Measurements from ENCODE around the gene SNF8.

Gene SNF8

DNA sequence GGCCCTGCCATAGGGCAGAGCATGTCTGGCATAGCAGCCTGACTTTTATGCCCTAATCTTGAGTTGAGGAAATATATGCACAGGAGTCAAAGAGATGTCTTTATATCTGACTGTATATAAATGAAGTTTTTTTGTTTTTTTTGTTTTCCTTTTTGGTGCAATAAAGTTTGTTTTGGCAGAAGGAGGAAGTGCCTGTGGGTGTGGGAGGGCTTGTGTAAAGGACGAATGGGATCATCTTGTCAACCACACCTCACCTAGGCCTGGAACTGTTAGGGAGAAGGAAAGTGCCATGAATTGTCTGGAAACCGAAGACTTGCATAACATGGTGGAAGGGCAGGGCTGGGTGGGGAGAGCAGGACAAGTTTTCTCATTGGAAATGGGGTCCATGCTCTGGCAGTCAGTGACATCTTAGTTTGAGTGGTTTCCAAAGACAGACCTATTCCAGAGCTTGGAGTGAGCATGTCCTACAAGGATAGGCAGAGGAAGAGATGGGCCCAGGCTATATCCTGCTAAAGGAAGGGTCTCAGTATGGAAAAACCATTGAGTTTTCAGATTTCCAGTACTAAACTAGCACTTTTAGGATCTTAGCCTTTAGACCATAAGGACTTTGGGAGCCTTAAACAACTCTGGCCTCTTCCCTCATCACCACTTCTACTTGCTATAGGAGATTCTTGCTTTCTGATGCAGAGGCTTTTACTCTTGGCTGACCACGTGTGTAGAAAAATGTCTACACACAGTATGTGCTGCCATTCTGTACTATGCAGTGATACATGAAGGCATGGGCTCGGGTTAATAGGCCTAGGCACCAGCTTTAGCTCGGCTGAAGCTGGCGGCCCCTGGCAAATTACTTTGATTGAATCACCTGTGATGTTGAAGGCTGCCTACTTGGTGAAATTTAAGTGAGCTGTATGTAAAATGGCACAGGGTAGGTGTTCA is 15.5 kb downstream of the SNF8 start:
- DNase-seq: no peak

DNA sequence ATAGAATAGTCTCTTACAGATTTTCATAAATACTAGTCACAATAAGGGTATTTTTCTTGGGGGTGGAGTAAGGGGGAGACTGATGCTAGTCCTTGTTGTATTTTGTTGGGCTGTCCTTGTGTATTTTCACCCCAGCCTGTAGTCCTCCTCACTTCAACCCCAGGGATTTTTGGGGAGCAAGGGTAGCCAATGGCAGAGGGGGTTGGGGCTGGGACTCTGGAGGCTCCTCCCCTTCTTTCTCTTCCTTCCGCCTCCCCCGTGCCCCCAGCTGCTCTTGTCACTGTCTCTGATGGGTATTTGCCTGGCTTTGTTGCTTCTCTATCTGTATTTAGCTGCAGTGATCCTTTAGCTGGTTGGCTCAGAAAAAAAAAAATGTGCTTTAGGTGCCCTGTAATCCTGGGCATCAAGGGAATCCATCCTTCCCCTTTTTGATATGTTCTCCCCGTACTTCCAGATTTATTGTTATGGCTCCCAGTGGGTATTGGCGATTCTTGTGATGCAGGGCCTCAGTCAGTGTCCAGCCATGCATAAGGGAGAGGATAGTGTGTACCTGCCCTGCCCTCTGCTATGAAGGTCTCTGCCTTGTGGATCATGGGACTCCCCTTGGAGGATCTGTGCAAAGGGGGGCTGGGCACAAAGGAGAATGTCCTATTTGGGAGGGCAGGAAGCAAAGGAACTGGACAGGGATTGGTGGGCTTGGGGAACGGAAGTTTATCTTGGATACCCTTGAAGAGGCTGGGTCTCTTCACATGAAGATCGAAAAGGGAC is 16.5 kb downstream of the SNF8 start:
- no peak for DNase-seq

DNA sequence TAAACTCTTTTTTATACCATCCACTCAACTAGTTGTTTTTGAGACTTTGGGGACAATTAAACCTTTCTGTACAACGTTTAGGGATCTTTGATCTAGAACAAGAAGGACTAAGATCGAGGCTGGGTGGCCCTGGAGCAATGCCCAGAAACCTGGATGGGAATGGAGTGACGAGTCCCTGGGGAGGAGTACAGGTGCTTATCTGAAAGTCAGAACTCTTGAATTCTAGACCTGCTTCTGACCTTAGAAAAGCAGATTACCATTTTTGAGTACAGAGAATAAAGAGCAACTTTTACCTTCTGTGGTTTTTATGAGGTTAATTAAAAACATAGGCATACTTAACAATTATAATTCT is 18.7 kb downstream of the SNF8 start:
- DNase-seq: no peak

DNA sequence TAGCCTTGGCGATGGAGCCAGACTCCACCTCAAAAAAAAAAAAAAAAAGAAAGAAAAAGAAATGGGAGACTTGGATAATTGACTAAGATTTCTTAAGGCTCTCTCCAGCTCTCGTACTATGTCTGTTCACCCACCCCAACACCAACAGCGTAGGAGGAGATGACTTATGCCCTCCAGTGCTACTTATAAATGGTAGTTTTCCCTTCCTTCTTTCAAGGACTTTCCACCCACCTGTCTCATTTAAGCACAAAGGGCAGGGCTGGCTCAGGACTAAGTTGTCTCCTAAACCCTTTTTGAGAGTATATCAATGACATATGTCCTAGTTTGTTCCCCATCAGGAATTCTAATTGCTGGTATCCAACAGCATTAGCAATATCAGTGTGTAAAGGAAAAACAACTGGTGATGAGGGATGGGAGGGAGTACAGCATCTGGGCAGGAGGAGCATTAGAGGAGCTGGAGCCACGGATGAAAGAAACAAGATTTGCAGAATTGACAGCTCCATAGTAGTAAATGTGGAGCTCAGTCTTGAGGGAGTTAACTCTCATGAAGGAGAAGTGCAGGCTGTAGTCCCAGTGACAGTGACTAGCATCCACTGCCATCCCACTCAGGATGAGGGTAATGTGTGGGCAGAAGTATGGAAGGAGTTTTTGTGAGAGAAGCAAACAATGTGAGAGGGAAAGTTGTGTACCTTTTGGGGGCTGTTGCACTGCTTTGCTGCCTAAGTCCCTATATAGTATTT is 19.2 kb downstream of the SNF8 start:
- no peak for DNase-seq

DNA sequence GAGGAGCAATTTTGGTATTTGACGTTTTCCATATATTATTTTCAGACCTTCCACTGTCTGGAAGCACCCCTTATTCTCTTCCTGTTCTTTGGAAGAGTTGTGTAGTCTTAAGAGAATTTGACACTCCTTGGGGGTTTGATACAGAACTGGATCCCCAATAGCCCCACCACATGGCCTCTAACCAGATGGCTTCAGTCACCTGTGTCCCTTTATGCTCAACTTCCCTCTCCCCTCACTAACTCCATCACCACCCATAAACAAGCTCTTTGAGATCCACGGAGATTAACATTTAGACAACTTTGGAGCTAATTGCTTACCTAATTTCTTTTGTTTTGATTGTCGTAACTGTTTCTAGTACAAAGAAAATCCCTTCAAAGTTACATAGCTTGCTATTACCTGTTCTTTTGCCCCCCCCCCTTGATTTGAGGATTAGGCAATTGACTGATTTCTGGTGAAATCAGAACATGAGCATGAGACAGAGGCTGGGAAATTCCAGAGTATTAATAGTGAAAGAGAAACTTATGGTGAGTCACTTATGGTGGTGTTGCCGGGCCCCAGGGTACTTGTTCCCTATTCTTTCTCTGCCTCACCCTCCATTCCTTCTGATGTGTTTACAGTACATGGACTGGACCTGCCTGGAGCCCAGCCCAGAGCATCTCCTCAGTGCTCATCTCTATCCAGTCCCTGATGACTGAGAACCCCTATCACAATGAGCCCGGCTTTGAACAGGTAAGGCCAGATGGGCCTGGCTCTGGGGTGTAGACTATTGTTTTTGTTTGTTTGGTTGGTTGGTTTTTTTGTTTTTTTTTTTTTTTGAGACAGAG is 29.0 kb downstream of the SNF8 start:
- peak; percentile 4 for DNase-seq

DNA sequence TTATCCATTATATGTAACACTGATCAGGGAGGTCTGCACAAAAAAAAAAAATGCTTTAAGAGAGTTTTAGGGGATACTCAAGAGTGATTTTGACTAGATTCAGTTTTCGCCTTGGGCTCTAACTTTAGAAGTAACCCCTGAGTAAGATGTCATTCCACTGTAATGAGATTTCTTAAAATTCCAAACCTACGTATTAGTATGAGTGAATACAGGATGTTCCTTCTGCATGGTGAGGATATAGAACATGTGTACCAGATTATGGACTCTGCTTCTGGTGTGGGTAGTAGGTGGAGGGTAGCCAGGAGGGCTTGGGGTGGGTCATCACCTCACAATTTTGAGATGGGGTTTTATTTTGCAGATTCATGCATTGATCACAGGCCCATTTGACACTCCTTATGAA is 32.2 kb downstream of the SNF8 start:
- DNase-seq: no peak

DNA sequence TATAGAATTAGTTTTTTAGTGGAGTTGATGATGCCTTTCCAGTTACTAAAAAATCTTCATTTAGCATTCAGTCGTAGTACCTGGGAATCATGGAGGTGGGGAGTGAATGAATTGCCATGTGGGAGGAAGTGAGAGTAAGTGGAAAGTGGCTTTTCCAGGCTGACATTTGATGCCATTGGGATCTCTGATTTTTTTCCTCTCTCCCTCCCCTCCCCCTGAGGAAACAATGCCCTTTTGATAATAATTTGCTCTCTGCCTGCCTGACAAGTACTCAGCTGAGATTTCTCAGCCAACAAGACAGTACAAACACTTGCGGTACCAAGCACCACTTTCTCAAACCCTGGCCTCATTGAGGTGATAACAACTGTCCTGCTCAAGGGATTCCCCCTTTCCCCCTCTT is 34.3 kb downstream of the SNF8 start:
- no peak for DNase-seq

DNA sequence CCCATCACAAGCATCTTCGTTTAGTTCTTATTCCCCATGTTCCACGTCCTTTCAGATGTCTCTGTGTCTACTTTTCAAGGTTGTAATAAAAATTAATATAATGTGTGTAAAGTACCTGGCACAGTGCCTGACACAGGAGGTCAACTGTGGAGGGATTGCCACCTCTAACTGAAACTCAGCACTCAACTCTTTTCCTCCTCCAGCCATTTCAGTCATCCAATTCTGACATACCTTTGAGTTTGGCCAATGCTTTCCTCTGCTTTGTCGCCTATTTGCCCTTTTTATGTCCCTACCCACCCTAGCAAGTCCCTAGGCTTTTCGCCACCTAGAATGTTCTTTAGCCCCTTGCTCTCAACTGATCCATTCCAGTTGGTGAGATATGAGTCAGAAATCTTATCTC is 34.9 kb downstream of the SNF8 start:
- DNase-seq: no peak

DNA sequence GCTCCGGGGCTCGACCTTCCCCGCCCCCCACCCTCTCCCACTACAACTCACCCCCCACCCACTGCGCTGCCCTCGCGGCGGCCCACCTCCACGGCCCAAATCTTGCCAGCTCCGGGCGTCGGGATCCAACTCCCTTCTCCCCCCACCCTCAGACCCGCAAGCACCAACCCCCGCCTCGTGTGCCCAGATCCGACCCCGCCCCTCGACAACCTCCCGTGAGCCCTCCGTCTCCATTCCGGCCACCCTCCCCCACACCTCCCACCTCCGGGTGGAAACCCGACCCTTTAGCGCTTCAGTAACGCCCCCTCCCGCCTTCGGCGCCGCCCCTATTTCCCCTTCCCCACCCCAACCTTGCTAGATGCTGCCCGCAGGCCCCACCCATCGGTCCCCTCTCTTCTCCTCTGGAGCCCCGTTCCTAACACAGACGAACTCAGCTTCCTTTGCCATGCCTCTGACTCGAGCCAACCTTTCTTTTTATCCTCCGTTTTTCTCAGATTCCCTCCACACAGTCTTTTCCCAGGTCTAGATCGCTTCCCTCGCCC is 35.7 kb downstream of the SNF8 start:
- DNase-seq: peak; percentile 76

DNA sequence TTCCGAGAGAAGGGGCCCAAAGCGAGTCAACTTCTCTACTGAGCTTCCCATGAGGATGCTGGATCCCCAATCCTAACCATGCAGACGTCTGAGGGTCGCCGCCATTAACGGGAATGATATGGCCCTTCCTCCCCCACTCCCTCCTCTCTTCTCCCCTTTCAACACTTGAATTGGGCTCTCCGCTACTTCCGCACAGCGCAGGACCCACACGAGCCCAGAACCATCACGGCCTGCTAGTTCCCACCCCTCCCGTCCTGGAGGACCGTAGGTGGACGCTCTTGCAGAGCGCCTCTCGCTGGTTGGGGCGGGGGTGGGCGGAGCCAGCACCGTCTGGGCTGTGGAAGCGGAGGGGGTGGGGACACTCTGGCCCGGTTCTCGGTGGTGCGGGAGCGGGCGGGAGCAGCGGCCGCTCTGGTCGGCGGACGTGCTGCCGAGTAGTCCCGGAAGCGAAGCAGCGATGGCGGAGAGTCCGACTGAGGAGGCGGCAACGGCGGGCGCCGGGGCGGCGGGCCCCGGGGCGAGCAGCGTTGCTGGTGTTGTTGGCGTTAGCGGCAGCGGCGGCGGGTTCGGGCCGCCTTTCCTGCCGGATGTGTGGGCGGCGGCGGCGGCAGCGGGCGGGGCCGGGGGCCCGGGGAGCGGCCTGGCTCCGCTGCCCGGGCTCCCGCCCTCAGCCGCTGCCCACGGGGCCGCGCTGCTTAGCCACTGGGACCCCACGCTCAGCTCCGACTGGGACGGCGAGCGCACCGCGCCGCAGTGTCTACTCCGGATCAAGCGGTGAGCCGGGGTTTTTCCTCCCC is 36.4 kb downstream of the SNF8 start, which contains the start of gene UBE2Z:
Gene UBE2Z, plus strand, starts transcription at position 361 of the 797 bp plus-strand sequence. Its CDS starts 97 bp downstream, at position 458.
- DNase-seq: peak; percentile 78

DNA sequence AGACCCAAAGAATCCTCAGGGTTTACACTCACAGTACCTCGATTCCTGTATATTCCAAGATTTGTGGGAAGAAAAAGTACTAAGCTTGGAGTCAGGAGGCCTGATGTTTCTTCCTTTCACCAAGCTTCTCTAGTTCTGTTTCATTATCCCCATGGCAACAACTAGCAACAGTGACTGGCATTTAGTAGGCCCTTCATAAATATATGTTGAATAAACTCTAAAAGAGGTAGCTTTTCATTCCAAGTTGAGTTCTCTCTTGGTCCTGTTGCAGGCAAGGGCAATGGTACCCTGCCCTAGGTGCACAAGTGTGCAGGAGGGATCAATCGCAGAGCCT is 37.0 kb downstream of the SNF8 start:
- no peak for DNase-seq

DNA sequence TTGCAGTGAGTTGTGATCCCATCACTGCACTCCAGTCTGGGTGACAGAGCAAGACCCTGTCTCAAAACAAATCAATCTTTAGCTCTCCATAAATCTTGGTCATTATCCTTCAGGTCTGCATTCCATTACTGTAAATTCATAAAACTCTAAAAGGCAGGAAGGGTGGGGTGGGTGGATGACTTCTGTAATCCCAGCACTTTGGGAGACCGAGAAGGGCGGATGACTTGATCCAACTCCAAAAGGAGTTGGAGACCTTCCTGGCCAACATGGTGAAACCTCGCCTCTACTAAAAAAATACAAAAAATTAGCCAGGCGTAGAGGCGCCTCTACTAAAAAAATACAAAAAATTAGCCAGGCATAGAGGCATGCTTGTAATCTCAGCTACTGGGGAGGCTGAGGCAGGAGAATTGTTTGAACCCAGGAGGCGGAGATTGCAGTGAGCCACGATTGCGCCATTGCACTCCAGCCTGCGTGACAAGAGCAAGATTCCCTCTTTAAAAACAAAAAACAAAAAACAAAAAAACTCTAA is 38.6 kb downstream of the SNF8 start:
- no peak for DNase-seq

DNA sequence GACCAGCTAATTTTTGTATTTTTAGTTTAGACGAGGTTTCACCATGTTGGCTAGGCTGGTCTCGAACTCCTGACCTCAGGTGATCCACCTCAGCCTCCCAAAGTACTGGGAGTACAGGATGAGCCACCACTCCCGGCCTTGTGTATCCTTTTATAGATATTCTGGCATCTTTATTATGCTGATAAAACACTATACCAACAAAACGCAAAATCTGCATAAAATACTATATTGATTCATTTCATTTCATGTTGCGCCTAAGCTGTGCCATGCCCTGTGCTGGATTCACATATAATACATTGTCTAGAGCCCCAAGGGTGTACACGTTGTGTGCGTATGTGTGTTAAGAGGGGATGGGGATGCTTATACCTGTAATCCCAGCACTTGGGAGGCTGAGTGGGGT is 40.2 kb downstream of the SNF8 start:
- no peak for DNase-seq

DNA sequence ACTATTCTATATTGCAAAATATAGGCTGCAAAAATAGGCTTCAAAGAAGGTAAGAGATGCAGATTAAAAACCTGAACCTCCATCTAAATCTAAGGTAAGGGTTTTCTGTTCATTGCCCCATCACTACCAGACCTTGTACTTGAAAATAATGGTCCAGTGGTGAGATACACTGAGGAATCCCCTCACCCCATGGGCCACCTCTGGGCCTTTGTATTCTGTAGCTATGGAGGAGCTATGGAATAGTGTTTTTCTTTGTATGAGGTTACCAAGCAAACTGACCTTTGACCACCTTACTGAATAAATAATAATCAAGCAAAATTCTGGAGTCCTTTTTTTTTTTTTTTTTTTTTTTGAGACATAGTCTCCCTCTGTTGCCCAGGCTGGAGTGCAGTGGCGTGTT is 41.2 kb downstream of the SNF8 start:
- no peak for DNase-seq

DNA sequence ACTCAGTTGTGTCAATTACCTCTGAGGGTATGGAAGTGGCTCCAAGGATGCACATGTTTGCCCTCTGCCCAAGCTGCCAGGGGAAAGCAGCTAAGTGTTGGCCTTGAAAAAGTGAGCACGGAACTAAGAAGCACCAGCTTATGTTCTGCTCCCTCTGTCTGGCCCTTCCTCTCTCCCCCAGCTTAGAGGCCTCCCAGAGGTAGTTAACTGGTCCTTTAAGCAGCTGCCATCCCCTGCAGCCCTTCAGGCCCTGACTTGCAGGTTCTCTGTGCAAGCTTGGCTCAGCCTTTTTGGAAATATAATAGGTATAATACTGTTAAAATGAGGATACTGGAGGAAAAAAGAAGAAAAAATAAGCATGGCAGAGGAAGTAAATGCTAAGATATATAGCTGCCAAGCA is 43.4 kb downstream of the SNF8 start:
- DNase-seq: no peak

DNA sequence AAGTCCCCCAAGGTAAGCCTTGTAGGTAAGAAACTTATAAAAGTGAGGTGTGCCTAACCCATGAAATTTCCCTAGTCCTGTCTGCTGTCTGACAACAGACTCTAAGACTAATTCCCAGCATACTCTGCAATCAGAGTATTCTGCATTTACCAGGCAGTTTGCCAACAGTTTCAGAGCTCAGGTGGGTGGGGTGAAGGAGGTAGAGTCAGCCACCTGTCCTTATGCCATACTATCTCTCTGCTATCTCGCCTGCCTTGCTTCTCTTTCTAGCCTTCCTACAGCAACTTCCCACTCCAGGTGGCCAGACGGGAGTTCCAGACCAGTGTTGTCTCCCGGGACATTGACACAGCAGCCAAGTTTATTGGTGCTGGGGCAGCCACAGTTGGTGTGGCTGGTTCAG is 49.8 kb downstream of the SNF8 start:
- no peak for DNase-seq

DNA sequence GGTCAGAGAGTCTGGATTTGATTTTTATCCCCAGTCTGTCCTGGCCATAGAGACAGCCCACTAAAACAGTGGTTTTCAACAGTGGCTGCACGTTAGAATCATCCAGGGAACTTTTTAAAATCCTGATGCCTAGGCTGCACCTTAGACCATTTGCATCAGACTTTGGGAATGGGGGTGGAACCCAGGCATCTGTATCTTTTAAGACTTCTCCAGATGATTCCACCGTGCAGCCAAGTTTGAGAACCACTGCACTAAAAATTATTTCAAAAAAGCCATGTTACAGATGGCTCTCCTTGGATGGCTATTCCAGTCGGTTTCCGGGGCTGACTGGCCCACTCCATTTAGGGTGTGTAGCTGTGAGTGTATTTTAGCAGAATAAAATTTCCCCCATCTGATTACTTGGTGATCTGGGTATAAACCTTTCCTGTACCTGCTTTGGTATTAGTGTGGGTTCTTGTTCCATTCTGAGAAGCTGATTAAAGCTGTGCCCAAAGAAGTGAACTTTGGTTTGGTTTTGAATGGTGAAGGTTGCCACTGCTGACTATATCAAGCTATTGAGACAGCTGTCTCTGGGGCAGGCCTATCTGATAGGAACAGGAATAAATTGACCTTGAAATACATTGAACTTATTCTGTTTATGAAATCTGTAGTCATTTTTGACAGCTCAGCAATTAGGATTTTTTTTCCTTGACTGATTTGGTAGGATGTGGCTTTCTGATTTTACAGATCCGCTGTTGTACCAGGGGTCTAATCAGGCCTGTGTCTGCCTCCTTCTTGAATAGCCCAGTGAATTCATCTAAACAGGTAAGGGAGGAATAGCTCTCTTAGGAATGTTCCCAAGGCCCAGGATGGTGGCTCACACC is 50.8 kb downstream of the SNF8 start:
- no peak for DNase-seq

DNA sequence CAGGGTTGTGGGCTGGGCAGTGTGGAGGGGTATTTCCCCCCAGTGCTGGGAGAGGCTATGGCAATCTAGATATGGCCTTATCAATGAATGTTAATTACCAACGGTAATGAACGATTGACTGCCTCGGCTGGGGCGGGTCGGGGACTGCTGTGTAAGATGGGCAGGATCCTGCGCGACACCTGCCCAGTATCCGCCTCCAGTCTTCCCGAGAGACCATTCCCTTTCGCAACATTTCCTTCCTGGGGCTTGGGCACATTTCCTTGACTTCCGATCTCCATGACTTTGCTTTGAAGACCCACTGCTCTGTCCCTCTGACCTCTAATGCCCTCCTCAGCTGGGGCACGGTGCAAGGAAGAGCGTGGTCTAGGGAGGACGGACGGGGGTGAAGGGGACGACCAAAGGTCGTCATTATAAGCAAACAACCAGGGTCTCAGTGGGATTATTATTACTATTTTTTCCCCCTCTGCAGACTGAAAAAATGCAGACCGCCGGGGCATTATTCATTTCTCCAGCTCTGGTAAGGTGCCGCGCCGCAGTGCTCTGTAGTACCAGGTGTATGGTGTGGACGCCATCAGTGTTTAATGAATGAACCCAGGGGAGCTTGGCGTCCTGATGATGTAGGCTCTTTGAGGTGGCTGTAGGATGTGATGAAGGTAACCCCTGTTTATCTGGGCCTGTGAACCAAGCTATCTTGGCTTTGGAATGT is 51.5 kb downstream of the SNF8 start:
- DNase-seq: no peak

DNA sequence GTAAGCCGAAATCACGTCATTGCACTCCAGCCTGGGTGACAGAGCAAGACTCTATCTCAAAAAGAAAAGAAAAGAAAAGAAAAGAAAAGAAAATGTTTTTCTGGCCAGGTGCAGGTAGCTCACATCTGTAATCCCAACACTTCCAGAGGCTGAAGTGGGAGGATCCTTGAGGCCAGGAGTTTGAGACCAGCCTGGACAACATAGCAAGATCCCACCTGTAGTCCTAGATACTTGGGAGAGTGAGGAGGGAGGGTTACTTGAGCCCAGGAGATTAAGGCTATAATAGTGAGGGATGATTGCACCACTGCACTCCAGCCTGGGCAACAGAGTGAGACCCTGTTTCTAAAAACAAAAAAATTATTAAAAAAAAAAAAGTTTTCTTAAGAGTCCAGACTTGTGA is 54.6 kb downstream of the SNF8 start:
- DNase-seq: no peak
